Mesenteric fat pad (tissue), 1 donor: ENCODE measurements around the gene AANAT. TPM values are rescaled to one million over a fixed set of nuclear protein-coding genes. Genes with fewer than 3 reads are reported as not detected.

Experiments used
- DNase-seq: peaks from one replicate; pipeline ENCODE4 v3.0.0-alpha.2; 2020; ENCODE audit warnings: low spot score
- long read RNA-seq: library from polyadenylated mRNA; unstranded; transcript quantifications from one replicate; pipeline ENCODE4 v2.0.0, GENCODE V29; 2020
- total RNA-seq: library from RNA; stranded (reverse); fragmentation: NEBNext Ultra II Directional; extraction: Animal tissue kit (Norgen Biotek cat#: 25700); gene quantifications from one replicate; pipeline ENCODE4 v1.2.1, GENCODE V29; 2021
- donor health status: DM: yes; HTN: yes; CAD: no.

Gene AANAT
- not detected for total RNA-seq
- long read RNA-seq, result 0 reads

- DNase-seq, result no peak
These were observed at the start of gene AANAT for GRCh38 chr17:76467366-76467765. TSS of gene AANAT (plus strand) at chr17:76467603. CDS start at chr17:76468747, 1,144 bp downstream.

- DNase-seq, result no peak
These were observed 47.7 kb upstream of the AANAT start for GRCh38 chr17:76419576-76420260.

GRCh38 chr17:76420356-76421043 lies 46.9 kb upstream of the AANAT start:
- DNase-seq, result no peak

DNA sequence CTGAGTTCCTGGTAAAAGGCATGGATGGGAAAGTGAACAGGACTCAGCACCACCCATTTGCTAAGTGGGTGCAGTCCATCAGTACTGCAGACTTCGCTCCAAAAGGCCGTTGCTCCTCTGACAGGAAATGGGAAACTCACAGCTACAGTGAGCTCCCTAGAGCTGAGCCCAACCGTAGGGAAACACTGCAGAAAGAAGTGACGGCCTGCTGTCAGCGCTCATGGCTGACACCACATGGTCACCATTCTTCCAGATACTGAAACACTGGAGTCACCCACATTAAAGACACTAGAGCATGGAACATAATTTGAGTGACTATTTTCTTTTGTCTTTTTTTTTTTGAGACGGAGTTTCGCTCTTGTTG lies 46.4 kb upstream of the AANAT start:
- DNase-seq, result no peak

GRCh38 chr17:76422406-76422805 lies 45.0 kb upstream of the AANAT start:
- no peak for DNase-seq

DNA sequence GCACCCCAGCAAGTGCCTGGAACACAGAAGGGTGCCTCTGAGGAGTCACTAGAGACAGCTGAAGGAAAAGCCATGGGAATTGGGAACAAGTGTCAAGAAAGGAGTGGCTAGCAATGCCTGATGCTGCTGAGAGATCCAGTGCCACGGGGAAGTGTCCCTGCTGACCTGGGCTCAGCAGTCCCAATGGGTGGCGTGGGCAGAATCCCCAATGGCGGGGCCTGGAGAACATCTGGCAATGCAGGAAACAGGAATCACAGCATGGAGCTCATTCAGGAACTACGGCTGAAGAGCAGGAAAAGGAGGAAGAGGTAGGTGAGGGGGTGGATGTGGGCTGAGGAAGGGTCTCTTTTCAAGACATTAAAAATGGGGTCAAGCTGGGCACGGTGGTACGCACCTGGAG lies 44.5 kb upstream of the AANAT start:
- no peak for DNase-seq

DNA sequence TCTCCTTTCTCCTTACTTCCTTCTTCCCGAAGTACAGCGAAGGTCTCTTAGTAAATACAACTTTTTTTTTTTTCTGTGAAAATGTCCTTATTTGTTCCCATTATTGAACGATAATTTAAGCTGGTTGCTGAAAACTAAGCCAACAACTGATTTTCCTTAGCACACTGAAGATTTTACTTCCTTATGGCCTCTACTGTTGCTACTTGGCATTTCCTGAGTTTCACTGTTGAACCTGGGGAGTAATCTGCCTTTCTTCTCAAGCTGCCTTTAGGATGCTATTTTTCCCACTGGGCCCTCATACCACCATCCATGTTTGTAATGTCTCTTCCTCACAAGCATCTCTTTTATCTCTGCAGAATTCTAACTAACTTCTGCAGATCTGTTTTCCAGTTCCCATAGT lies 40.5 kb upstream of the AANAT start:
- DNase-seq, result no peak

- no peak for DNase-seq
These were observed 39.7 kb upstream of the AANAT start for GRCh38 chr17:76427501-76428231.

DNA sequence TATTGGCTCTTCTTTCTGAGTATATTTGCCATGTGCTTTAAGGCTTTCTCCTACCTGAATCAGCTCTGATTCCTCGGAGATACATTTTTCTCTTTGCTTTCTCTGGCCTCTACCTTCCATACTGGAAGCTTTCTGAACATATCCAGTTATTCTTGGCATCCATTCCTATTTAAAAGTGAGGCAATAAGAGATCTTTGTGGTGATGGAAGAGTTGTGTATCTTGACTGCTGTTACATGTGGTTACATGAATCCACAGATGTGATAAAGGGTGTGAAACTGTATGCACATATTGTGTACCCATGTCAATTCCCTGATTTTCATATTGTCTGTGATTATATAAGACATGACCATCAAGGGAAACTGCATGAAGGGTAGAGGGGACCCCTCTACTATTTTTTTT lies 38.9 kb upstream of the AANAT start:
- DNase-seq, result no peak

- DNase-seq, result no peak
These were observed 35.9 kb upstream of the AANAT start for GRCh38 chr17:76431509-76431908.

GRCh38 chr17:76432004-76432403 lies 35.4 kb upstream of the AANAT start:
- DNase-seq, result no peak

DNA sequence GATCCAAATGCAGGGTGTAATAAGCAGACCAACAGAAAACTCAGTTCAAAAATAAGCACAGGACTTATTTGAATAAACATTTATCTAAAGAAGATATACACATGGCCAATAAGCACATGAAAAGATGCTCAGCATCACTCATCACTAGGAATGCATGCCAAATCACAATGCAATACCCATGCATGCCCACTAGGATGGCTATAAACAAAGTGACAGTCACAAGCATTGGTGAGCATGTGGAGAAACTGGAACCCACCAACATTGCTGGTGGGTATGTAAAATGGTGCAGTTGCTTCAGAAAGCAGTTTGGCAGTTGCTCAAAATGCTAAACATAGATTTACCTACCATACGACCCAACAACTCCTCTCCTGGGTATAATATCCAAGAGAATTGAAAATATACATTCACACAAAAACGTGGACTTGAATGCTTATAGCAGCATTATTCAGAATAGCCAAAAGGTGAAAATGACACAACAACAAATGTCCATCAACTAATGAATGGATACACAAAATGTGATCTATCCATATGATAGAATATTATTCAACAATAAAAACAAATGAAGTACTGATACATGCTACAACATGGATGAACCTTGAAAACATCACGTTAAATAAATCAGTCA lies 34.6 kb upstream of the AANAT start:
- DNase-seq, result no peak

DNA sequence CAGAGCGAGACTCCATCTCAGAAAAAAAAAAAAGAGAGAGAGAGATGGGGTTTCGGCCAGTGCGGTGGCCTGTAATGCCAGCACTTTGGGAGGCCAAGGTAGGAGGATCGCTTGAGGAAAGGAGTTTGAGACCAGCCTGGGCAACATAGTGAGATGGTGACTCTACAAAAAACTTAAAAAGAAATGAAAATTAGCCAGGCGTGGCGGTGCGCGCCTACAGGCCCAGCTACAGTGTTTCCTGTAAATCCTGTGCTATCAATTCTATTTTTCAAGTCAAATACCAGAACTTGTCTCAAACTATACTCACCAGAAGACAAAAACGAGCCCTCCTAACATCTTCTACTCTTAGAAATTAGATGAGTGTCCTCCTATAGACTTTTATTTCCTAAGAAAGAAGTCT lies 33.7 kb upstream of the AANAT start:
- no peak for DNase-seq

GRCh38 chr17:76434870-76435269 lies 32.5 kb upstream of the AANAT start:
- DNase-seq, result no peak

GRCh38 chr17:76435751-76436150 lies 31.7 kb upstream of the AANAT start:
- no peak for DNase-seq

- no peak for DNase-seq
These were observed 29.7 kb upstream of the AANAT start for GRCh38 chr17:76437467-76438402.

DNA sequence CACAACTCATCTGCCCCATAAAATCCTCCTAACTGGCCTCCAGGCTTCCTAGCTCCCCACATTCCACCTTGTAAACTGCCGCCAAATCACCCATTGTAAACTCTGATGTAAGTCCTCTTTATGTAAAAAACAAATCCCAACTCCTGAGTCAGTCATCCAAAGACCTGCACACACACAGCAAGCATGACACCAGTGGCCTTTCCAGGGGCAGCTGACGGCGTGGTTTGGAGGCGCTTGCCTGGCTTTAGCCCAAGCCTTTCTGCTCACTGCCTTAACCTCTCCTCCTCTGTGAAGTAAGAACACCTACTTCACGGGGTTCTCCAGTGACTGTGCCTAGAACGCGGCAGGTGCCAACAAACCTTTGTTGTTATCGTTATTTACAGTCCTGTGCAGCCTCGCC lies 28.5 kb upstream of the AANAT start:
- no peak for DNase-seq

GRCh38 chr17:76439314-76439928 lies 28.0 kb upstream of the AANAT start:
- no peak for DNase-seq

DNA sequence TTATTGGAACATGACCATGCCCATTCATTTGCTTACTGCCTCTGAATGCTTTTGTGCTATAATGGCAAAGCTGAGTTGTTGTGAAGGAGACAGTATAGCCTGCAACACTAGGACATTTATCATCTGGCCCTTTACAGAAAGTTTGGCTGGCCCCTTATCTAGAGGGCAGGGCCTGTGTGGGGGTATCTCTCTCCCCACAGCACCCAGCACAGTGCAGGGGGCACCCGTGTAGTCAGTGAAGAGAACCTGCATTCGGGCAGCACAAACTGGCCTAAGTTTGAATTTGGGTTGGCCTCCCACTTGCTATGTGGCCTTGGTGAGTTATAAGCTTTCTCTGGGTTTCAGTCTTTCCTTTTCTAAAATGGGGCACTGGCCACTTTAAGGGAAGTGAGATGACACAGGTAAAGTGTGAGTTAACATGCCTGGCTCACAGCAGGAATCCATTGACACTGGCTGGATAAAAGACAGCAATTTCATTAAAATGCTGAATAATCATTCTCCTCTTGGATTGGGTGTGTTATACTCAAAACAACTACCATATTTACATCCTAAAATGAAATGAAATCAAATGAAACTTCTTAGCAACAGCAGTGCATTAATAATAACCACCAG lies 26.5 kb upstream of the AANAT start:
- DNase-seq, result no peak
